PFSK-1 (cell line): Measurements from ENCODE around the gene RMND1.

Experiments used
- FOXP2 ChIP-seq: optimal IDR thresholded peaks from 2 replicates; pipeline ENCODE3; 2011; ENCODE audit warnings: borderline replicate concordance, control low read depth, inconsistent platforms; ENCODE audit not compliant: insufficient read depth; ENCODE audit errors: extremely low read length, extremely low read depth
- POLR2AphosphoS5 ChIP-seq: IDR thresholded peaks from 2 replicates; pipeline ENCODE4 v1.6.1; 2012; ENCODE audit warnings: low read depth, mild to moderate bottlenecking, control low read depth, low read length, moderate library complexity
- TAF1 ChIP-seq: IDR thresholded peaks from 2 replicates; pipeline ENCODE4 v1.6.1; 2012; ENCODE audit warnings: low read length, control low read depth, borderline replicate concordance; ENCODE audit not compliant: insufficient read depth

DNA sequence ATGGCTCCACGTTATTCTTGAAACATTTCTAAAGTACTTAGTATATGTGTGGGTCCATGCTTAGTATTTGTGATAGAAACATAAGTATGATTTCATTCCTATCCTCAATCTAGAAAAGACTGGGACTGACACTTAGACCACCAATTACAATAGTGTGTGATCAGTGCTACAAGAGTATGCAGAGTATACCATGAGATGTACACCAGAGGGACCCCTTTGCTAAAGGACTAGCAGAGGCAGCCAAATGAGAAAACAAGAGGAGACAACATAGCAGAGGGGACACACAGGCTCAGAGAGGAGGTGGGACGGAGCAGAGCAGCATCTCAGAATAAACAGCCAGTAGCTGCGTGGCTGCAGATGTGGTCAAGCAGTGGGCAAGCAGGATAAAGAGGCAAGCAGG lies 21.0 kb downstream of the RMND1 start:
- TF ChIP-seq POLR2AphosphoS5 (no peak), FOXP2 (no peak), TAF1 (no peak)
